Measurements from ENCODE around the gene TLN1.

The TLN1 gene

DNA sequence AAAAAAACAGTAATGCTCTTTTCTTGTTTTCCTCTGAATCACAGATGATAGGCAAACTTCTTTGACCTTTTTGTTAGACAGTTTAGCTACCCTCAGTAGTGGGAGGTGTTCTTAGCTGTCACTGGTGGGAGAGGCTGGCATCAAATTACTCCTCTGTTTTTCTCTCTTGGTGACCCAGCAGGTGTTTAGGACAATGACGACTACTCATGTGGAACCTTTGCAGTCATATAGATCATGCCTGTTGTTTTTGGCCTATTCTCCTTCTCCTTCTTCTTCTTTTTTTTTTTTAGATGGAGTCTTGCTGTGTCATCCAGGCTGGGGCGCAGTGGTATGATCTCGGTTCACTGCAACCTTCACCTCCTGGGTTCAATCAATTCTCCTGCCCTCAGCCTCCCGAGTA is 44.0 kb upstream of the TLN1 start:
- DNase-seq = no peak
- Histone ChIP-seq H3F3A (ENCODE audit: insufficient read depth, low read length) (no peaks in the 10 kb centered on the region), H3K9me2 (replicated peaks; ENCODE audit: insufficient read depth, low read length) (no peaks in the 10 kb centered on the region), H3K79me2 (ENCODE audit: low read length) (no peaks in the 10 kb centered on the region), H3K4me1 (ENCODE audit: low read length) (no peaks in the 10 kb centered on the region), H3K27ac (ENCODE audit: low read length) (no peak overlapping the region), H3K4me2 (ENCODE audit: low read depth, low read length) (no peak overlapping the region), H3K9me3 (replicated peaks; ENCODE audit: insufficient read depth, low read length) (no peaks in the 10 kb centered on the region), H3K36me3 (replicated peaks; ENCODE audit: insufficient read depth, low read length) (no peaks in the 10 kb centered on the region), H3K27me3 (replicated peaks; ENCODE audit: insufficient read depth, low read length) (no peaks in the 10 kb centered on the region), H3K9ac (ENCODE audit: low read length) (no peak overlapping the region), H2AFZ (ENCODE audit: low read length) (no peak overlapping the region), H3K4me3 (ENCODE audit: low read length) (no peak overlapping the region), H4K20me1 (ENCODE audit: insufficient read depth, low read length) (no peaks in the 10 kb centered on the region)
- TF ChIP-seq, protein P1, sequence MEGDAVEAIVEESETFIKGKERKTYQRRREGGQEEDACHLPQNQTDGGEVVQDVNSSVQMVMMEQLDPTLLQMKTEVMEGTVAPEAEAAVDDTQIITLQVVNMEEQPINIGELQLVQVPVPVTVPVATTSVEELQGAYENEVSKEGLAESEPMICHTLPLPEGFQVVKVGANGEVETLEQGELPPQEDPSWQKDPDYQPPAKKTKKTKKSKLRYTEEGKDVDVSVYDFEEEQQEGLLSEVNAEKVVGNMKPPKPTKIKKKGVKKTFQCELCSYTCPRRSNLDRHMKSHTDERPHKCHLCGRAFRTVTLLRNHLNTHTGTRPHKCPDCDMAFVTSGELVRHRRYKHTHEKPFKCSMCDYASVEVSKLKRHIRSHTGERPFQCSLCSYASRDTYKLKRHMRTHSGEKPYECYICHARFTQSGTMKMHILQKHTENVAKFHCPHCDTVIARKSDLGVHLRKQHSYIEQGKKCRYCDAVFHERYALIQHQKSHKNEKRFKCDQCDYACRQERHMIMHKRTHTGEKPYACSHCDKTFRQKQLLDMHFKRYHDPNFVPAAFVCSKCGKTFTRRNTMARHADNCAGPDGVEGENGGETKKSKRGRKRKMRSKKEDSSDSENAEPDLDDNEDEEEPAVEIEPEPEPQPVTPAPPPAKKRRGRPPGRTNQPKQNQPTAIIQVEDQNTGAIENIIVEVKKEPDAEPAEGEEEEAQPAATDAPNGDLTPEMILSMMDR (IDR thresholded peaks at IDR 0.05; ENCODE audit: low read length) = no peak
- TF ChIP-seq EZH2 (optimal IDR thresholded peaks at IDR 0.05; ENCODE audit: low read depth, low read length) (no peak), EZH2phosphoT487 (IDR thresholded peaks at IDR 0.05; ENCODE audit: low read length) (no peak)

DNA sequence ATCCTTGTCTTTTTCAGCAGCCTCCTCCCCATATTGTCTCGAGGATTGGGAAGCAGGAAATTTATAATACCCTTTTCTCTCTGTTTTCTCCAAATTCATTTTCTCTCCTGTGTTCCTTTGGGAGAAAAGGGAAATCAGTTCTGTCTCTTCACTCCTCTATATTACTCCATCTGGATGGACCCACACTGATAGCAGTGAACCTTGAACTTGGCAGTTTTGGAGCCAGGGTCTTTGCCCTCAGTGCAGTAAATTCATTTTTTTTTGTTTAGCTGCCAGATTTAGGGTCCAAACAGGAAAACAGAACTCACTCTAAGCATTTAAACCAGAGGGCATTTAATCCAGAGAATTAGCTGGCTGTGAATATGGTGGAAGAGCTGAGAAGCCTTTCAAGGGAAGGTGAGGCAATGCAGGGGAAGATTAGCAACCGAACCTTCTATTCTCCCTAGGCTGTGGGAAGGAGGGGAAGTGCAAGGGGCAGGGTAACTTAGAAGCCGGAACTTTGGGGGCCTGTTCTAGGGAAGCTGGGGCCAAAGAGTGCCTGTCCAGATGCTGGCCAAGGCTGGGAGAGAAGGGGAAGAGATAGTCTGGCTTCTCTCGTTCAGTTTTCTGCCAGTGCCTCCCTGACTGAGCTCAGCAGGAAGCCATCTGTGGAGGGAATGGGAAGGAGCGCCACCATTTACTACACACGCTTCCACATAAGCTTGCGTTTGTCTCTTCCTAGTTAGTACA is 43.1 kb upstream of the TLN1 start:
- Histone ChIP-seq H3K36me3 (replicated peaks; ENCODE audit: insufficient read depth, low read length) (no peaks in the 10 kb centered on the region), H3K9me3 (replicated peaks; ENCODE audit: insufficient read depth, low read length) (no peaks in the 10 kb centered on the region), H3K9ac (ENCODE audit: low read length) (no peak overlapping the region), H3K4me3 (ENCODE audit: low read length) (no peak overlapping the region), H4K20me1 (ENCODE audit: insufficient read depth, low read length) (no peaks in the 10 kb centered on the region), H2AFZ (ENCODE audit: low read length) (no peak overlapping the region), H3K9me2 (replicated peaks; ENCODE audit: insufficient read depth, low read length) (no peaks in the 10 kb centered on the region), H3K79me2 (ENCODE audit: low read length) (no peaks in the 10 kb centered on the region), H3K27me3 (replicated peaks; ENCODE audit: insufficient read depth, low read length) (no peaks in the 10 kb centered on the region), H3K4me1 (ENCODE audit: low read length) (no peaks in the 10 kb centered on the region), H3K4me2 (ENCODE audit: low read depth, low read length) (no peak overlapping the region), H3K27ac (ENCODE audit: low read length) (no peak overlapping the region), H3F3A (ENCODE audit: insufficient read depth, low read length) (no peaks in the 10 kb centered on the region)
- no peak for DNase-seq
- TF ChIP-seq, protein P1 (IDR thresholded peaks at IDR 0.05; ENCODE audit: low read length) = no peak
- TF ChIP-seq EZH2phosphoT487 (IDR thresholded peaks at IDR 0.05; ENCODE audit: low read length) (no peak), EZH2 (optimal IDR thresholded peaks at IDR 0.05; ENCODE audit: low read depth, low read length) (no peak)

GRCh38 chr9:35771943-35772342 is 39.9 kb upstream of the TLN1 start:
- Histone ChIP-seq H3K27ac (ENCODE audit: low read length) (no peak overlapping the region), H3K4me3 (ENCODE audit: low read length) (no peak overlapping the region), H3K9me3 (replicated peaks; ENCODE audit: insufficient read depth, low read length) (no peaks in the 10 kb centered on the region), H3K4me1 (ENCODE audit: low read length) (no peaks in the 10 kb centered on the region), H3K9ac (ENCODE audit: low read length) (no peak overlapping the region), H4K20me1 (ENCODE audit: insufficient read depth, low read length) (no peaks in the 10 kb centered on the region), H3K4me2 (ENCODE audit: low read depth, low read length) (no peak overlapping the region), H3F3A (ENCODE audit: insufficient read depth, low read length) (no peaks in the 10 kb centered on the region), H3K27me3 (replicated peaks; ENCODE audit: insufficient read depth, low read length) (no peaks in the 10 kb centered on the region), H2AFZ (ENCODE audit: low read length) (no peak overlapping the region), H3K79me2 (ENCODE audit: low read length) (peaks cover 12% of the 10 kb centered on the region; the same call in 1 of the 2 replicates), H3K9me2 (replicated peaks; ENCODE audit: insufficient read depth, low read length) (no peaks in the 10 kb centered on the region), H3K36me3 (replicated peaks; ENCODE audit: insufficient read depth, low read length) (no peaks in the 10 kb centered on the region)
- DNase-seq = no peak
- no peak for TF ChIP-seq EZH2 (optimal IDR thresholded peaks at IDR 0.05; ENCODE audit: low read depth, low read length)
- TF ChIP-seq EZH2phosphoT487 (IDR thresholded peaks at IDR 0.05; ENCODE audit: low read length) = no peak
- TF ChIP-seq, protein P1 (IDR thresholded peaks at IDR 0.05; ENCODE audit: low read length) = no peak

Data from MM.1S (cell line).